GM12875 (cell line): ENCODE measurements around the gene TSHZ1.

Experiments used
- H3K4me3 ChIP-seq: one replicate; pipeline ENCODE4 v1.5.1; 2011; ENCODE audit warnings: low read depth, low read length, control low read depth
- TF ChIP-seq, protein P1 (sequence below): IDR thresholded peaks from 2 replicates; pipeline ENCODE4 v1.5.1; 2011; ENCODE audit warnings: low read depth, mild to moderate bottlenecking, control low read depth, inconsistent platforms, low read length, moderate library complexity, borderline replicate concordance; ENCODE audit not compliant: insufficient read depth

Gene TSHZ1

DNA sequence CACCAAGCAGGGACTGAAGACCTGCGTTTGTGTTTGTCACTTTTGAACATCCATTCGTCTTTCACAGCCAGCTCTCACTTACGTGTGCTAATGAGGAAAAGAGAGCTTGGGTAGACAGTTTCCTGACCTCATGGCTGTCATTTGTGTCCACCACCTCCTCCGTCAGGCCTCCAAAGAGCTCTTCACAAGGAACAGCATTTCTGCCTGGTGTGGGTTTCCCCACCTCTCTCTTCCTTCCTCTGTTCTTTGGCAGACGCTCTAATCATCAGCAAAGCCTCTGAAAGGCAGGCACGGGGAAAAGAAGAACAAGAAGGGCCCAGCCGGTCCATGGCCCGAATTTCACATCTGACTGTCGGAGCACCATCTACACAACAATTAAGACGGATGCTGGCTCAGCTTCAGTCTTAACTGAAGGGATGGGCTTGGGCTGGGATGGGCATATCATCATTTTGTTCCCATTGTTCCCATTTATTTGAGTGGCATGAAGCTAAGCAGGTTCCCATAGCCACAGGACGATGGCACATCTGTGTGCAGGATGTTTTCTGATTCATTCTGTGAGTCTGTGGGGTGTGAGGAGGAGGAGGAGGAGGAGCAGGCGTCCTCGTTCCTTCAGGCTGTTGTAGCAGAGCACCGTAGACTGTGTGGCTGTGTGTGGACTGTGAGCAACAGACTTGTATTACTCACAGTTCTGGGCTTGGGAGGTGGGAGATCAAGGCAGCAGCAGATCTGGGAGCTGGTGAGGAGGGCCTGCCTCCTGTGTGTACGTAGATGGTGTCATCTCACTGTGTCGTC, 66.4 kb downstream of the TSHZ1 start:
- TF ChIP-seq, protein P1, sequence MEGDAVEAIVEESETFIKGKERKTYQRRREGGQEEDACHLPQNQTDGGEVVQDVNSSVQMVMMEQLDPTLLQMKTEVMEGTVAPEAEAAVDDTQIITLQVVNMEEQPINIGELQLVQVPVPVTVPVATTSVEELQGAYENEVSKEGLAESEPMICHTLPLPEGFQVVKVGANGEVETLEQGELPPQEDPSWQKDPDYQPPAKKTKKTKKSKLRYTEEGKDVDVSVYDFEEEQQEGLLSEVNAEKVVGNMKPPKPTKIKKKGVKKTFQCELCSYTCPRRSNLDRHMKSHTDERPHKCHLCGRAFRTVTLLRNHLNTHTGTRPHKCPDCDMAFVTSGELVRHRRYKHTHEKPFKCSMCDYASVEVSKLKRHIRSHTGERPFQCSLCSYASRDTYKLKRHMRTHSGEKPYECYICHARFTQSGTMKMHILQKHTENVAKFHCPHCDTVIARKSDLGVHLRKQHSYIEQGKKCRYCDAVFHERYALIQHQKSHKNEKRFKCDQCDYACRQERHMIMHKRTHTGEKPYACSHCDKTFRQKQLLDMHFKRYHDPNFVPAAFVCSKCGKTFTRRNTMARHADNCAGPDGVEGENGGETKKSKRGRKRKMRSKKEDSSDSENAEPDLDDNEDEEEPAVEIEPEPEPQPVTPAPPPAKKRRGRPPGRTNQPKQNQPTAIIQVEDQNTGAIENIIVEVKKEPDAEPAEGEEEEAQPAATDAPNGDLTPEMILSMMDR = no peak
- no peak overlapping the region for H3K4me3 ChIP-seq

DNA sequence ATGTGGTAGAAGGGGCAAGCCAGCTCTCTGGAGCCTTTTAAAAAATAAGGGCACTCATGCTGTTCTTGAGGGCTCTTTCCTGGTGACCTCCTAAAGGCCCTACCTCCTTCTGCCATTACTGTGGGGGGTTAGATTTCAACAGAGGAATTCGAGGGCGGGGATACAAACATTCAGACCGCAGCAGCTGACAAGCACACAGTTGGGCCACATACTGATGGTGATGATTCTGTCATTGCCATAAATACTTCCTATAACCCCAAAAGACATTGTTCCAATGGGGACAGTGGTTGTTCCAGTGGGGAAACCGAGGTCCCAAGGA, 67.0 kb downstream of the TSHZ1 start:
- H3K4me3 ChIP-seq = no peak overlapping the region

DNA sequence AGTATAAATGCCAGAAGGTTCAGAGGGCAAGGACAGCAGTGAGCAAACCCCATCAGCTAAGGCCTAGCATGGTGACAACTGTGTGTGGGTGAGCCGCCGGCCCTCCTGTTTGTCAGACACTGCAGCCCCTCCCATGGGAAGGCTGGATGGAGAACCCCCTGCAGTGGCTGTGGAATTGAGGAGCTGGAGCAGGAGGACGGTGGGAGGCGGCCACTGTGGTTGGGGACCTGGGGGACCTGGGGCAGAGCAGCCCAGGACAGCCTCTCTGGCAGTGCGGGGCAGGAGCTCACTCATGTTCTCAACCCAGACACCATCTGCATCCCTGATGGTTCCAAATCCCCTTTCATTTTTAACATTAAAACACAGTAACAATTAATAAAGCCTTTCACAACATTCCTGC, 68.8 kb downstream of the TSHZ1 start:
- H3K4me3 ChIP-seq = no peak overlapping the region
- TF ChIP-seq, protein P1 = no peak

More for the DNA sequence above, 67.0 kb downstream of the TSHZ1 start:
- TF ChIP-seq, protein P1 = no peak

DNA sequence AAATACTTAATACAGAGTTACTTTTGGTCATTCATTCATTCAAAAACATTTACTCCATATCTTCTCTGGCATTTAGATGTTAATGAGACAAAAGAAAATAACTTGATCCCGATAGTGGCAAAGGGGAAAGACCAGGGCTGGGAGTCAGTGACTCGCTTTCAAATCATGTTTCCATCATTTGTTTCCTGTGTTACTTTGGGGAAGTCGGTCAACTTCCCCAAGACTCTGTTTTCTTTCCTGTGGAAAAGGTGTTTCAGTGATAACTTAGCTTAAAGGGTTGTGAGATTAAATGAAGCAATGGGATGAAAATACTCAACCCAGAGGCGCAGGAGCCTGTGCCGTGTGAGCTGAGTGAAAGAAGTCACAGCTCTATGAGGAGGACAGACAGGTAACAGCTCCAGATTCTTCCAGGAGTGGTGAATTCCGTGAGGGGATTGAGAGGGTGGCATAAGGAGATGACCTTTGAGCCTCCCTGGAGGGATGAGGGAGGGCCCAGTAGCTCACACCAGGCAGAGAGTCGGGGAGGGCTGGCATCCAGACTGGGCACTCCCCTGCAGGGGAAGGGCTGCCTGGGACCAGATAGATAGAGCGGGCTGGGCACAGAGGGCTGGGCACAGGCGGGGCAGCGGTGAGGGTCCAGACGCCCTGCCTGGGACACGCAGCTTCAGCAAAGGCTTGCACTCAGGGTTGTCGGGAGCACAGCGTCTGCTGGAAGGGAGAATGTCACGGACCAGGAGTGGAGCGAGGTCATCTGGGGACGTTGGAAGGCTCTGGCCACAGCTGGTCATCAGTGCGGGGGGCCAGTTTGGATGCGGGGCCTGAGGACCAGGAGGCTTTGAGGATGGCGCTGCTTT, 70.1 kb downstream of the TSHZ1 start:
- TF ChIP-seq, protein P1 = no peak
- H3K4me3 ChIP-seq = no peak overlapping the region

DNA sequence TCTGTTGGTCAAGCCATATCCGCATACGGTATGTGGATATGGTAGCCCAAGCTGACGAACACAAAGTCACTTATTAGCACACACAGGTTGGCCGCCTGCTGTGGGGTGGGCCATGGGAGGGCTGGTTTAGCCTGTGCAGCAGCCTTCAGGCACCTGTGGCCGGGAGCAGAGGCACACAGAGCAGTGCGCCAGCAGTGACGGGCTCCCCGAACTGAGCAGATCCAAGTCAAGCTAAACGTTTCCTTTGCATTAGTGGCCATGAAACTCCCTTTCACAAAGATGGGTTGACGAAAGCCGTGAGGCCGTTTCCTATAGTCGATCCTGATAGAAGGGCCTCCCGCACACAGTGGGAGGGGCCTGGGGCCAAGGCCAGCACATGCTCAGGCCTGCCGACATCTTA, 72.1 kb downstream of the TSHZ1 start:
- H3K4me3 ChIP-seq = no peak overlapping the region
- TF ChIP-seq, protein P1 = no peak

DNA sequence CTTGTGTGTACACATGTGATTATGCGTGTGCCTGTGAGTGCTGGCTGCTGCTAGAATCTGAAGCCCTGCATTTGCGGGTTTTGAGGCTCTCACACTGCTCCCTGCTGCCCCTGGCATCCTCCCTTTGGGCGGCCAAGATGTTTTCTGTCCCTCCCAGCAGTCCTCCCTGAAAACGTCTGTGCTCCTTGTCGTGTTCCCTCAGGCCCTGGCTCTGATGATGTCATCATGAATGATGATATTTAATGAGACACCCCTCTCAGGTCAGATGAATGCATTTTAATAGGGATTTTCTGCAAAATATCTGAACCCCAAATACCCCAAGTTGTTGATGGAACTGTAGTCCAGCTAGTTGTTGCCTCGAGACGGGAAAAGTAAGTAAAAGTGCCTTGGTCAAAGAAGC, 73.1 kb downstream of the TSHZ1 start:
- no peak overlapping the region for H3K4me3 ChIP-seq
- TF ChIP-seq, protein P1 = no peak
